Trophoblast cell (in vitro differentiated cells and primary cell): ENCODE measurements around the gene PRKN.

Experiments
- DNase-seq, 2 donors: peaks; one replicate each; pipeline ENCODE4 v3.0.0-alpha.2; 2016
- H2AFZ ChIP-seq: 2 replicates; pipeline ENCODE4 v1.6.1; 2013; ENCODE audit warnings: low read length, moderate library complexity, mild to moderate bottlenecking; ENCODE audit not compliant: insufficient read depth, poor library complexity
- H2AK5ac ChIP-seq: 2 replicates; pipeline ENCODE4 v1.6.1; 2013; ENCODE audit warnings: mild to moderate bottlenecking, low read length
- H2BK120ac ChIP-seq: 2 replicates; pipeline ENCODE4 v1.6.1; 2013; ENCODE audit warnings: low read length, mild to moderate bottlenecking, moderate library complexity; ENCODE audit not compliant: insufficient read depth, poor library complexity
- H2BK12ac ChIP-seq: 2 replicates; pipeline ENCODE4 v1.6.1; 2013; ENCODE audit warnings: mild to moderate bottlenecking, low read length, moderate library complexity
- H2BK5ac ChIP-seq: 2 replicates; pipeline ENCODE4 v1.6.1; 2013; ENCODE audit warnings: low read length, low read depth, moderate library complexity, mild to moderate bottlenecking; ENCODE audit not compliant: poor library complexity
- H3K14ac ChIP-seq: 2 replicates; pipeline ENCODE4 v1.6.1; 2013; ENCODE audit warnings: mild to moderate bottlenecking, low read length
- H3K18ac ChIP-seq: 2 replicates; pipeline ENCODE4 v1.6.1; 2013; ENCODE audit warnings: mild to moderate bottlenecking, low read length
- H3K23ac ChIP-seq: 2 replicates; pipeline ENCODE4 v1.6.1; 2013; ENCODE audit warnings: low read length
- H3K27ac ChIP-seq: 2 replicates; pipeline ENCODE4 v1.5.1; 2013; ENCODE audit warnings: low read depth, mild to moderate bottlenecking, inconsistent platforms, low read length, moderate library complexity
- H3K27me3 ChIP-seq: 2 replicates; pipeline ENCODE4 v1.6.1; 2013; ENCODE audit warnings: inconsistent platforms, mild to moderate bottlenecking, low read length, moderate library complexity; ENCODE audit not compliant: insufficient read depth
- H3K36me3 ChIP-seq, 2 experiments: 1 replicate in 1 of 2; 2 replicates in 1 of 2; pipeline ENCODE4 v1.6.1; 2013; ENCODE audit warnings: low read length in 2 of 2, mild to moderate bottlenecking in 2 of 2, moderate library complexity in 1 of 2; ENCODE audit not compliant: insufficient read depth in 2 of 2, control insufficient read depth in 1 of 2
- H3K4ac ChIP-seq: 2 replicates; pipeline ENCODE4 v1.6.1; 2013; ENCODE audit warnings: low read depth, mild to moderate bottlenecking, low read length, moderate library complexity
- H3K4me1 ChIP-seq, 2 experiments: 1 replicate in 1 of 2; 2 replicates in 1 of 2; pipeline ENCODE4 v1.6.1; 2013; ENCODE audit warnings: low read length in 2 of 2, mild to moderate bottlenecking in 2 of 2, moderate library complexity in 1 of 2; ENCODE audit not compliant: insufficient read depth in 2 of 2, control insufficient read depth in 1 of 2
- H3K4me2 ChIP-seq: 2 replicates; pipeline ENCODE4 v1.6.1; 2013; ENCODE audit warnings: inconsistent platforms, mild to moderate bottlenecking, low read length, moderate library complexity
- H3K4me3 ChIP-seq: 2 replicates; pipeline ENCODE4 v1.5.1; 2013; ENCODE audit warnings: mild to moderate bottlenecking, low read depth, low read length, inconsistent platforms
- H3K79me1 ChIP-seq: one replicate; pipeline ENCODE4 v1.6.1; 2013; ENCODE audit warnings: low read length
- H3K79me2 ChIP-seq: 2 replicates; pipeline ENCODE4 v1.6.1; 2013; ENCODE audit warnings: low read length, mild to moderate bottlenecking; ENCODE audit not compliant: control insufficient read depth, insufficient read depth, poor library complexity
- H3K9ac ChIP-seq: 2 replicates; pipeline ENCODE4 v1.6.1; 2013; ENCODE audit warnings: mild to moderate bottlenecking, low read length
- H3K9me3 ChIP-seq: 2 replicates; pipeline ENCODE4 v1.6.1; 2013; ENCODE audit warnings: low read depth, mild to moderate bottlenecking, control low read depth, inconsistent platforms, low read length; ENCODE audit not compliant: insufficient read depth
- H4K12ac ChIP-seq: 2 replicates; pipeline ENCODE4 v1.6.1; 2013; ENCODE audit warnings: low read depth, mild to moderate bottlenecking, low read length, moderate library complexity
- H4K8ac ChIP-seq: 2 replicates; pipeline ENCODE4 v1.6.1; 2013; ENCODE audit warnings: low read depth, mild to moderate bottlenecking, low read length, moderate library complexity
- H4K91ac ChIP-seq: one replicate; pipeline ENCODE4 v1.6.1; 2013; ENCODE audit warnings: low read depth, mild to moderate bottlenecking, low read length, moderate library complexity
- WGBS: extraction: QIAGEN DNeasy Blood & Tissue Kit; methylation state at CpG from one replicate; pipeline ENCODE4 v1.1.7; 2013; ENCODE audit warnings: missing lambda C conversion rate; ENCODE audit not compliant: insufficient read length, insufficient coverage; ENCODE audit errors: extremely low coverage; 5-methylcytosine and 5-hydroxymethylcytosine counted together

The PRKN gene

DNA sequence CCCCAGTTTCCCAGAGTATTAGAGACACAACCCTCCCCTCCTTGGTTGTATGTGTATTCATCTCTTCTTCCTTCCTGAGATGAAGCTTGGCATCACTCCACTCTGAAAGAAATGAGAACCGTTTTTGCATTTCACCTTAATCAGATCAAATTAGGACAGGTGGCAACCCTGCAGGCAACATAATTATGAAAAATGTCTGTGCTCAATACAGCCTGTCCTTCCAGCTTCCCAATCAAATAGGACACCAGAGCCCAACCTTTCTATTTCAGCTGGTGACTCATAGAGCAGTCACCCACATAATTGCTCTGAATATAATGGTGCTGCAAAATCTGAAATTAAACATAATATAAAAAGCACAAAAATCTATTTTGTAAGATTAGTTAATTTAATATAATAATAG lies 1143.5 kb downstream of the PRKN start:
- Histone ChIP-seq H2BK120ac (no peak overlapping the region), H3K4me3 (no peak overlapping the region), H3K4me1 (no peaks in the 10 kb centered on the region), H4K8ac (no peak overlapping the region), H3K14ac (no peak overlapping the region), H3K4me2 (no peak overlapping the region), H3K79me2 (no peaks in the 10 kb centered on the region), H3K27me3 (no peaks in the 10 kb centered on the region), H4K91ac (no peak overlapping the region), H2AK5ac (no peak overlapping the region), H3K23ac (no peak overlapping the region), H3K79me1 (no peaks in the 10 kb centered on the region), H3K4ac (no peak overlapping the region), H3K36me3 (no peaks in the 10 kb centered on the region), H2BK12ac (no peak overlapping the region), H2AFZ (no peak overlapping the region), H2BK5ac (no peak overlapping the region), H3K18ac (no peak overlapping the region), H3K27ac (no peak overlapping the region), H3K9ac (no peak overlapping the region), H4K12ac (no peak overlapping the region), H3K9me3 (no peaks in the 10 kb centered on the region)
- DNase-seq: no peak
- no CpG with 5 or more reads among the region's 1 CpG for WGBS

DNA sequence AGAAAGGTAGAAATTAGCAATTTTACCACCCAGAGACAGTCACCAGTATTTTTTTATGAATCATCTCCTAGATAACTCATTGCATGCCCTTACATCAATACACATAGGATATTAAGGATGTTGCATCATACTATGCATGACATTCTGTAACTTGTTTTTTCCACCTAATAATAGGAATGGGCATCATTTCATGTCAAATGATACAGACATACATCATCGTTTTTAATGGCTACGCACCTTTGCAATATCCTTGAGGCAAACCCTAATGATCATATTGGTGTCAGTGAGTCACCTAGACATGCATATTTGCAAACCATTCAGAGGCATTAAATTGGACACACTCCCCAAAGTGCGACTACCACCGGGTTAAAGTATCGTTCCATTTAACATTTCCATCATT lies 1144.0 kb downstream of the PRKN start:
- Histone ChIP-seq H2AK5ac (no peak overlapping the region), H4K12ac (no peak overlapping the region), H3K27me3 (no peaks in the 10 kb centered on the region), H4K91ac (no peak overlapping the region), H4K8ac (no peak overlapping the region), H3K4ac (no peak overlapping the region), H3K4me1 (no peaks in the 10 kb centered on the region), H3K79me1 (no peaks in the 10 kb centered on the region), H3K9ac (no peak overlapping the region), H2BK120ac (no peak overlapping the region), H3K79me2 (no peaks in the 10 kb centered on the region), H2BK5ac (no peak overlapping the region), H3K4me2 (no peak overlapping the region), H3K23ac (no peak overlapping the region), H3K27ac (no peak overlapping the region), H3K9me3 (no peaks in the 10 kb centered on the region), H3K4me3 (no peak overlapping the region), H3K14ac (no peak overlapping the region), H2AFZ (no peak overlapping the region), H2BK12ac (no peak overlapping the region), H3K36me3 (no peaks in the 10 kb centered on the region), H3K18ac (no peak overlapping the region)
- no peak for DNase-seq
- WGBS: no CpG with 5 or more reads among the region's 5 CpGs

DNA sequence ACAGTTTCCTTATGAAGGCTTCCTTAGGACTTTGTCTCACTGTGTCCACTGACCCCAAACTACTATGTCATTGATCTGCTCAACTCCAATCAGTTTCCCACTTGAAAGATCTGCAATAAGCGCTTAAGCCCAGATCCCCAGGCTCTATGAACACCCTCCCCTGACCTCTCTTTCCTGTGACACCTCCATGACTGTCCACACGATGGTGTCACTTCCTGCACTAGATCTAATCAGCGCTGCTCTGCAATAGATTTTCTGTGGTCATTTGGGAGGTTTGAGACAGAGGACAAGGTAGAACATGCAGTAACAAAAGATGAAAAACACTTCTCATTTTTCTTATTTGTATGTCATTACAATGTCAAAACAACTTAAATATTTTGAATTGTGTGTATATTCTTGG lies 1149.1 kb downstream of the PRKN start:
- H3K18ac ChIP-seq: no peak overlapping the region
- H3K9ac ChIP-seq: no peak overlapping the region
- no peaks in the 10 kb centered on the region for H3K36me3 ChIP-seq
- no peak overlapping the region for H3K23ac ChIP-seq
- no peak overlapping the region for H3K4me2 ChIP-seq
- H3K14ac ChIP-seq: no peak overlapping the region
- no peak overlapping the region for H4K12ac ChIP-seq
- no peak for DNase-seq
- no peak overlapping the region for H3K27ac ChIP-seq
- H2BK12ac ChIP-seq: no peak overlapping the region
- no CpG with 5 or more reads among the region's 3 CpGs for WGBS
- no peak overlapping the region for H2BK120ac ChIP-seq
- no peaks in the 10 kb centered on the region for H3K27me3 ChIP-seq
- H2AK5ac ChIP-seq: no peak overlapping the region
- no peak overlapping the region for H3K4me3 ChIP-seq
- no peak overlapping the region for H2AFZ ChIP-seq
- H4K91ac ChIP-seq: no peak overlapping the region
- H3K79me1 ChIP-seq: no peaks in the 10 kb centered on the region
- H4K8ac ChIP-seq: no peak overlapping the region
- H3K4me1 ChIP-seq: no peaks in the 10 kb centered on the region
- no peak overlapping the region for H3K4ac ChIP-seq
- no peaks in the 10 kb centered on the region for H3K79me2 ChIP-seq
- no peak overlapping the region for H2BK5ac ChIP-seq
- H3K9me3 ChIP-seq: no peaks in the 10 kb centered on the region

DNA sequence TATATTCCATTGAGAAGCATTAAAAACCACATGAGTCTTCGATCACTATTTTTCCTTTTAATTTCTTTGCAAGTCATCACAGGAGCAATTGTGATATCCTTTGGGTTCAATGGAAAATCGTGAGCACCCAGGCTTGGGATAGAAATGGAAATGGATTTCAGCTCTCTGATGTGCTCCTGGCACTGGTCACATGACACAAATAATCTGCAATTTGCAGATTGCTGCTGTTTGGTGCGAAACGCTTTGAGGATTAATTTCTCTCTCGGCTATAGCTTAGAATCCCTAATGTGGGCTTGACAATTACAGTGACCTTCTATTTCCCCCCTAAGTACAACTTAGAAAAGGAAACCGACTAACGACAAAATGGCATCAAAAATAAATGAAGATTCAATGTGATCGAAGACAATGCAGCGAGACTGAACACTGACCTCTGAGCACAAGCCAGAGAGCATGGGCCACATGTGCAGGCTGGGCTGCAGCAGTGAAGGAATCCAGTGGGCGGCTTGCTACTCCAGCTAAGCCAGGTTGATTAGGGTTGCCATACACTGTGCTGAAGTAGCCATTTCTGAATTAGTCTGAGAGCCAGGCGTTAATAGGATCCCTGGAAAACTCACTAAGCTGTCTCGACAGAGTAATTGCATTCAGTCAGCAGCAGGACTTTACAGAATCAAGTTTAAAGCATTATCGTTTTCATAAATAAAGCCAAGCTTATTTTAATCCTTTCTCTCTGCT lies 1151.9 kb downstream of the PRKN start:
- Histone ChIP-seq H2BK5ac (no peak overlapping the region), H3K18ac (no peak overlapping the region), H4K91ac (no peak overlapping the region), H3K27me3 (no peaks in the 10 kb centered on the region), H3K4ac (no peak overlapping the region), H2AK5ac (no peak overlapping the region), H3K9me3 (no peaks in the 10 kb centered on the region), H3K79me2 (no peaks in the 10 kb centered on the region), H2AFZ (no peak overlapping the region), H3K4me3 (no peak overlapping the region), H3K14ac (no peak overlapping the region), H4K12ac (no peak overlapping the region), H2BK120ac (no peak overlapping the region), H3K4me2 (no peak overlapping the region), H3K4me1 (no peaks in the 10 kb centered on the region), H2BK12ac (no peak overlapping the region), H3K36me3 (no peaks in the 10 kb centered on the region), H4K8ac (no peak overlapping the region), H3K27ac (no peak overlapping the region), H3K23ac (no peak overlapping the region), H3K9ac (no peak overlapping the region), H3K79me1 (no peaks in the 10 kb centered on the region)
- no peak for DNase-seq
- no CpG with 5 or more reads among the region's 13 CpGs for WGBS
